OCI-LY3 (cell line): ENCODE results near the gene CXCL6.

ENCODE experiments used
- CTCF ChIP-seq: fragments of 200-600, 300-600 bp; sonication (generic); IDR thresholded peaks from 2 replicates; pipeline ENCODE4 v1.5.1; 2014; ENCODE audit warnings: antibody characterized with exemption, low read length, low read depth
- EZH2phosphoT487 ChIP-seq: fragments of 200-600 bp; shearing (Covaris generic); IDR thresholded peaks from 2 replicates; pipeline ENCODE4 v1.6.1; 2018; ENCODE audit warnings: antibody characterized with exemption, mixed run types, low read depth

- TF ChIP-seq CTCF (no peak), EZH2phosphoT487 (no peak)
Observed at GRCh38 chr4:73864961-73865360, 28.5 kb downstream of the CXCL6 start.
